ENCODE data around the gene SLC16A7. TPM values are rescaled to one million over a fixed set of nuclear protein-coding genes. Genes with fewer than 3 reads are reported as not detected.
A peak's percentile ranks its signal among the peaks of the same experiment; 100 is the strongest.

The SLC16A7 gene
- total RNA-seq, 4 donors from 2014 or later = 16.9 to 45.4 (median 27.1) TPM

DNA sequence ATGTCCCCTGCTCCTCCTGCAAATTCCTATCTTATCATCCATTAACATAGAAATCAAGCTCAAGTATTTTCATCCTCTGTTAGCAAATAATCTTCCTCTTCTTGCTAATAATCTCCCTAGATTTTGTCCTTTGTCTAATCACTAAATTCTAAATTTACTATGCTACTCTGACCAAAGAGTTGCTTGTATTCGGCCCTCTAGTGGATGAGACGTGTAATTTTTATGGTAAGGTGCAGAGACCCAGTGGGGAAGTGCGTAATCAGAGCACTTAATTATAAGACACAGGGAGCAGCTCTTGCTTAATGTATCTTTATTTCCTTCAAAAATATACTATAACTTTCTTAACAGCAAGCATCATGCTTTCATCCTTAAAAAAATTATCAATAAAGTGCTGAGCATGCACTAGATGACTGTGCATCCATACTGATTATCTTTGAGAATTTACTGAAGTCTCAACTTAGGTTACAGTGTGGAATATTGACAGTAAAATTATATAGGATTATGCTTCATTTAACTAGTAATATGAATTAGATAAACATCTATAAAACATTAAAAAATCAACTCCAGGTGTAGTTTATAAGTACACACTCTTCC lies 212.6 kb downstream of the SLC16A7 start:
- no peak overlapping the region for H3K27ac ChIP-seq (replicated peaks in 1 of 4)
- TF ChIP-seq EP300 (IDR thresholded peaks at IDR 0.05) = no peak
- TF ChIP-seq, protein P1, sequence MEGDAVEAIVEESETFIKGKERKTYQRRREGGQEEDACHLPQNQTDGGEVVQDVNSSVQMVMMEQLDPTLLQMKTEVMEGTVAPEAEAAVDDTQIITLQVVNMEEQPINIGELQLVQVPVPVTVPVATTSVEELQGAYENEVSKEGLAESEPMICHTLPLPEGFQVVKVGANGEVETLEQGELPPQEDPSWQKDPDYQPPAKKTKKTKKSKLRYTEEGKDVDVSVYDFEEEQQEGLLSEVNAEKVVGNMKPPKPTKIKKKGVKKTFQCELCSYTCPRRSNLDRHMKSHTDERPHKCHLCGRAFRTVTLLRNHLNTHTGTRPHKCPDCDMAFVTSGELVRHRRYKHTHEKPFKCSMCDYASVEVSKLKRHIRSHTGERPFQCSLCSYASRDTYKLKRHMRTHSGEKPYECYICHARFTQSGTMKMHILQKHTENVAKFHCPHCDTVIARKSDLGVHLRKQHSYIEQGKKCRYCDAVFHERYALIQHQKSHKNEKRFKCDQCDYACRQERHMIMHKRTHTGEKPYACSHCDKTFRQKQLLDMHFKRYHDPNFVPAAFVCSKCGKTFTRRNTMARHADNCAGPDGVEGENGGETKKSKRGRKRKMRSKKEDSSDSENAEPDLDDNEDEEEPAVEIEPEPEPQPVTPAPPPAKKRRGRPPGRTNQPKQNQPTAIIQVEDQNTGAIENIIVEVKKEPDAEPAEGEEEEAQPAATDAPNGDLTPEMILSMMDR (IDR thresholded peaks at IDR 0.05) = peak; percentile 62 to 74 (median 62)
- H3K4me3 ChIP-seq = no peak overlapping the region
- DNase-seq (ENCODE audit: extremely low spot score) = no peak
- no peaks in the 10 kb centered on the region for H3K36me3 ChIP-seq
- peaks cover 0 to 5% (median 2%) of the 10 kb centered on the region in 4 donors for H3K4me1 ChIP-seq
- no peaks in the 10 kb centered on the region for H3K9me3 ChIP-seq
- intact Hi-C loops (cut with DNase I) = loop anchor here (5.0 kb wide), 1 partner anchor 406 kb away; no protein-coding TSS in a partner anchor
- 11% methylated on average over 3 of the region's 3 CpGs for WGBS
- H3K27me3 ChIP-seq = no peaks in the 10 kb centered on the region

DNA sequence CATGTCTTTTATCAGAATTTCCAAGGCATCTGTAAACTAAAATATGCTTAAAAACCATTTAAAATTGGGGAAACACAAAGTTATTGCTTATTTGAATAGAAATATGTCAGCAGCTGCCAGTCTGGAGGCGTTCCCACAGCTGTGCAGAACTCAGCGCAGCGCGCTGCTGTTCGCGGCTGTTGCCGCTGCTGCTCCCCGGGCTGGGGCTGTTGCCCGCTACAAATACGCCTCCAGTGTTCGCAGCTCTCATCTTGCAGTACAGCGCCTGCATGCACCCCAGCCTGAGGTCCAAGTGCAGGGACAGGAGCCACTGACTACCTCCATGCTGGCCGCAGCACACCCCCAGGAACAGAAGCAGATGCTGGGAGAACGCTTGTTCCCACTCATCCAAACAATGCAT lies 216.2 kb downstream of the SLC16A7 start:
- TF ChIP-seq, protein P1 (IDR thresholded peaks at IDR 0.05) = no peak
- TF ChIP-seq POLR2AphosphoS5 (IDR thresholded peaks at IDR 0.05) (no peak), EP300 (IDR thresholded peaks at IDR 0.05) (no peak), POLR2A (IDR thresholded peaks at IDR 0.05; ENCODE audit: low read depth) (no peak)

DNA sequence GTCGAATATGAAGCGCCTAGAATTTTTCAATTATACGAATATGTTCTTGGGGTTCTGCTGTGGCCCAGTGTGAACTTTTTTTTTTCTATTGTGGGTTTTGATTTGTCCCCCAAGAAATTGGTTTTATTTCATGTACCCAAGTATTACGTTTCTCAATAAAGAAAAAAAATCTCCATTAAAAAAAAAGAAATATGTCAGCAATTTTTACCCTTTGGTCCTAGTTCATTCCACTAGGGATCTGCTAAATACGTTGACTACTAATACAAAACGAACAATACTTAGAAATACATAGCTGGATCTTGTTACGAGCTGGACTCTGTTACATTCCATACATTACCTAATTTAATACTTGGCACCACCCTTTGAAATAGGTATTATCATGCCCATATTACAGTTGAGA lies 216.9 kb downstream of the SLC16A7 start:
- H3K9me3 ChIP-seq = no peaks in the 10 kb centered on the region
- H3K4me1 ChIP-seq = no peaks in the 10 kb centered on the region
- intact Hi-C loops (cut with DNase I) = no loop called here
- 88% methylated on average over 7 of the region's 7 CpGs for WGBS
- no peak for TF ChIP-seq POLR2AphosphoS5 (IDR thresholded peaks at IDR 0.05)
- TF ChIP-seq, protein P1 (IDR thresholded peaks at IDR 0.05) = no peak
- no peak for TF ChIP-seq EP300 (IDR thresholded peaks at IDR 0.05)
- TF ChIP-seq POLR2A (IDR thresholded peaks at IDR 0.05; ENCODE audit: low read depth) = no peak
- no peak overlapping the region for H3K4me3 ChIP-seq
- H3K27ac ChIP-seq (replicated peaks in 1 of 4) = no peak overlapping the region
- H3K27me3 ChIP-seq = no peaks in the 10 kb centered on the region
- no peak for DNase-seq (ENCODE audit: extremely low spot score)
- H3K36me3 ChIP-seq = no peaks in the 10 kb centered on the region

More for the DNA sequence above, 216.2 kb downstream of the SLC16A7 start:
- Histone ChIP-seq H3K27me3 (no peaks in the 10 kb centered on the region), H3K27ac (replicated peaks in 1 of 4) (no peak overlapping the region), H3K36me3 (no peaks in the 10 kb centered on the region), H3K9me3 (no peaks in the 10 kb centered on the region), H3K4me3 (no peak overlapping the region), H3K4me1 (no peaks in the 10 kb centered on the region)
- WGBS = 93% methylated on average over 3 of the region's 14 CpGs
- intact Hi-C loops (cut with DNase I) = no loop called here
- DNase-seq (ENCODE audit: extremely low spot score) = no peak

DNA sequence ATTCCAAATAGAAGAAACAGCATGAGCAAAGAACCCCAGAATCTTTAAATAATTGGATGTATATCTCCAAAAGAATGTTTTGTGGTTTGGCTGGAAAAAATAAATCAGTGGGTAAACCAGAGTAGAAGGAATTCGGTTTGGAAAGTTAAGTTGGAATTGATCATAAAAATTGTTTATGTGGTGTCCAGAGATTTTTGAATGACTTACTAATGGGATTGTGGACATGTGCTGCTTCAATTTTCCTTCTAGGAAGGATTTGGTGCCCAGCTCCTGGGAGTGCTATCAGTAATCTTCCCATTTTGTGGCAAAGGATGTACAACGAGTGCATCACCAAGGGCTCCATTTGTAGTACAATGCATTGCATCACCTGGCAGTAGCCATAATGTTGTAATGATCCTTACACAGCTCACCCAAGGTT lies 224.8 kb downstream of the SLC16A7 start:
- H3K9me3 ChIP-seq = no peaks in the 10 kb centered on the region
- no peak overlapping the region for H3K4me3 ChIP-seq
- H3K36me3 ChIP-seq = no peaks in the 10 kb centered on the region
- H3K4me1 ChIP-seq = no peaks in the 10 kb centered on the region
- intact Hi-C loops (cut with DNase I) = no loop called here
- no peaks in the 10 kb centered on the region for H3K27me3 ChIP-seq
- no peak overlapping the region for H3K27ac ChIP-seq (replicated peaks in 1 of 4)
- no peak for TF ChIP-seq EP300 (IDR thresholded peaks at IDR 0.05)
- TF ChIP-seq, protein P1 (IDR thresholded peaks at IDR 0.05) = no peak
- TF ChIP-seq POLR2A (IDR thresholded peaks at IDR 0.05; ENCODE audit: low read depth) = no peak
- no peak for TF ChIP-seq POLR2AphosphoS5 (IDR thresholded peaks at IDR 0.05)
- DNase-seq (ENCODE audit: extremely low spot score) = no peak
- WGBS = 81% methylated on average over 2 of the region's 2 CpGs

DNA sequence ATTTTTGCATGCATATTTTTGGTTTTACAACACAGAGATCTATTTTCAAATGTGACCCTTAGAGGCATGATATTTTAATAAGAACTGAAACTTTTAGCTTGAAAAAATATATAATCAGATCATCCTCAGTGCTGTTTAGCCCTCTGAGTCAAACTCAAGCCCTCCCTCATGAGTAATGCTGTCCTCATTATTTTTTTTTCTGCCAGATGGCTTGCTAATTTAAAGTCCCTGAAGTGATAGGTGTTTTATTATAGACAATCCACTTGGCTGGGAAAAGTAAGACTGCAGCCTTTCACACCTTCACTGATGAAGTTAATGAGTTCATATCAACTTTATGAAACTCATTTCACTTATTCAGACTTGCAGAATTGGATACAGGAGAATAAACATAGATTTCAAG lies 227.7 kb downstream of the SLC16A7 start:
- intact Hi-C loops (cut with DNase I) = no loop called here
- Histone ChIP-seq H3K27ac (replicated peaks in 1 of 4) (no peak overlapping the region), H3K4me3 (no peak overlapping the region), H3K27me3 (no peaks in the 10 kb centered on the region), H3K9me3 (no peaks in the 10 kb centered on the region), H3K36me3 (no peaks in the 10 kb centered on the region), H3K4me1 (no peaks in the 10 kb centered on the region)
- TF ChIP-seq EP300 (IDR thresholded peaks at IDR 0.05) (no peak), POLR2AphosphoS5 (IDR thresholded peaks at IDR 0.05) (no peak), POLR2A (IDR thresholded peaks at IDR 0.05; ENCODE audit: low read depth) (no peak)
- TF ChIP-seq, protein P1 (IDR thresholded peaks at IDR 0.05) = no peak
- DNase-seq (ENCODE audit: extremely low spot score) = no peak
